Body of pancreas (tissue), 4 donors: ENCODE data around the gene WNT9B. TPM values are rescaled to one million over a fixed set of nuclear protein-coding genes. Genes with fewer than 3 reads are reported as not detected.

Experiments used
- ATAC-seq: fragments of 150-250 bp; one replicate; pipeline ENCODE4 v1.9.1; 2016
- DNase-seq, 4 donors: peaks; one replicate each; pipeline ENCODE4 v3.0.0-alpha.2; 2019
- H3K27ac ChIP-seq, 4 donors: fragments of 200-600 bp; sonication (generic); 1 replicate in 3 of 4; 2 replicates in 1 of 4; pipeline versions ENCODE4 v1.5.1 to v1.6.1; 2016 to 2019; ENCODE audit warnings: mild to moderate bottlenecking in 1 of 4, mixed read lengths in 1 of 4, moderate library complexity in 1 of 4
- H3K27me3 ChIP-seq, 2 donors: fragments of 200-600 bp; sonication (generic); one replicate each; pipeline ENCODE4 v1.6.0; 2016; ENCODE audit warnings: mild to moderate bottlenecking in 1 of 2
- H3K36me3 ChIP-seq, 2 donors: fragments of 200-600 bp; sonication (generic); replicated peaks in 1 of 2; 2 replicates each; pipeline ENCODE4 v1.5.1; 2016; ENCODE audit warnings: low read depth in 2 of 2; ENCODE audit not compliant: insufficient read depth in 1 of 2
- H3K4me1 ChIP-seq: fragments of 200-600 bp; sonication (generic); one replicate; pipeline ENCODE4 v1.6.0; 2016
- H3K4me3 ChIP-seq, 2 donors: fragments of 200-600 bp; sonication (generic); 1 replicate in 1 of 2; 2 replicates in 1 of 2; pipeline ENCODE4 v1.5.1; 2016 to 2019
- H3K9me3 ChIP-seq, 3 donors: fragments of 200-600 bp; sonication (generic); 1 replicate in 2 of 3; 2 replicates in 1 of 3; pipeline ENCODE4 v1.5.1; 2016
- CTCF ChIP-seq, 7 experiments: fragments of 450-650 bp in 4 of 7; fragments of 200-600 bp in 3 of 7; sonication (generic) in 3 of 7; IDR thresholded peaks; one replicate each; pipeline ENCODE4 v1.5.1; 2016 to 2019; ENCODE audit warnings: antibody characterized with exemption in 7 of 7
- POLR2A ChIP-seq, 3 donors: fragments of 450-650 bp; IDR thresholded peaks; one replicate each; pipeline ENCODE4 v1.6.1; 2016; ENCODE audit warnings: antibody characterized with exemption in 3 of 3, mild to moderate bottlenecking in 2 of 3
- WGBS, 2 donors: methylation state at CpG; one replicate each; pipeline ENCODE4 v1.1.5; 2017; 5-methylcytosine and 5-hydroxymethylcytosine counted together
- intact Hi-C: fragments of 100-400 bp; cut with DNase I; formaldehyde crosslinking; loops from one replicate; pipeline ENCODE4 v1.15.1; 2023
- total RNA-seq, 2 donors: library from RNA; depleted of rRNA; stranded (reverse); fragments of >200 nt; gene quantifications; one replicate each; pipeline ENCODE4 v1.1.0, GENCODE V29; 2016

Gene WNT9B
- total RNA-seq, 2 donors from 2014 or later: not detected

- no peak for DNase-seq
Measured at GRCh38 chr17:46862949-46863348, 11.6 kb downstream of the WNT9B start.

DNA sequence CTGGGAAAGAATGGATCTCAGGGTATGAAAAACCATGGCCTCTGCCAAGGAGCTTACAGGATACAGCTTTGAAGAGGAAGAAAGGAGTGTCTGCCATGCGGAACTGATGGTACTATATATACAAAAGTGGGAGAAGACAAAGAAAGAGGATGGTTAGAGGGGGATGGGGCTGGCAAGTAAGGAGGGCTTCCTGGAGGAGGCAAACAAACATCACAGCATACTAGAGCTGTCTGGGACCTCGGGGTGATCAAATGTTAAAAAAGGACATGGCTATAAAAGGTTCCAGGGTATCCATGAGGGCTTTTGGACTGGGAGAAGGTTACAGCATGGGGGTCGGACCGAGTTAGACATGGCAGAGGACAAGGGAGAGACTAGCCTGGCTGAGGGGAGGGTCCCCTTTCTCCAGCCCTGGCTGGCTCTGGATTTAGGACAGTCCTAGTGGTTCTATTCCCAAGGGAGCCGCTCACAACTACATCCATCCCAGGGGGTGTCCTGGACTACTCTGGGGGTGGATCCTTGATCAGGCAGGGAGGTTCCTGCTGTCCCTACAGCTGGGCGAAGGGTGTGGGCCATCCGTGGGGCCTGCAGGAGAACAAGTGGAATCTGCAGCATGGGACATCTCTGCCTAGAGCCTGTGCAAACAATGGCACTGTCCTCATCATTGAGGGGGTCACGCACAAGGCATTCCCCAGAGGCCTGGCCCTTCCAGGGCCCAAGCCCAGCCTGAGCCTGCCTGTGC lies 12.2 kb downstream of the WNT9B start:
- ATAC-seq (no peak), DNase-seq (no peak)
- intact Hi-C loops: no loop called here
- Histone ChIP-seq H3K27me3 (no peaks in the 10 kb centered on the region), H3K9me3 (no peaks in the 10 kb centered on the region), H3K36me3 (no peaks in the 10 kb centered on the region), H3K4me1 (no peaks in the 10 kb centered on the region), H3K4me3 (no peak overlapping the region), H3K27ac (no peak overlapping the region)
- no peak for TF ChIP-seq CTCF (IDR thresholded peaks at IDR 0.05)
- TF ChIP-seq POLR2A (IDR thresholded peaks at IDR 0.05): no peak
- WGBS, 2 donors: 70 to 81% methylated on average over 7 to 8 of the region's 8 CpGs

More at GRCh38 chr17:46862949-46863348, 11.6 kb downstream of the WNT9B start:
- intact Hi-C loops: no loop called here
- TF ChIP-seq POLR2A (IDR thresholded peaks at IDR 0.05): no peak
- no peak for ATAC-seq
- Histone ChIP-seq H3K4me1 (no peaks in the 10 kb centered on the region), H3K36me3 (no peaks in the 10 kb centered on the region), H3K4me3 (no peak overlapping the region), H3K27ac (no peak overlapping the region), H3K27me3 (no peaks in the 10 kb centered on the region), H3K9me3 (no peaks in the 10 kb centered on the region)
- WGBS, 2 donors: 45 to 63% methylated on average over 9 to 13 of the region's 13 CpGs

DNA sequence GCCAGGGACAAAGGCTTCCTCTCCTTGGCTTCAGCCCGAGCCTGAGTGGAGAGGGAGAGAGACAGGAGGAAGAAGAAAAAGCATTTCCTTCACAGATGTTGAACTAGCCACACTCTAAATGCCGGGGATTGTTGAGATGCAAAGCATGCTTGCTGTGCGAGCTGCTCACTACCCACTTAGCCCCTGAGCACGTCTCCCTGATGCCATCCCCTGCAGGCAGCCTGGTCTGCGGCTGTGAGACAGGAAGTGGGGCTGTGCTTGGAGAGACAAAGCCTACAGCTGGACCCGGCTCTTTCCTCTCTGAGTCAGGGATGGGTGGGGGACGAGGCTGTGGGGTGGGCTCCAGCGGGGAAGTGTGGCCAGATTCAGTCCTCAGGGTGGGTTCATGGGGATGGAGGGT lies 13.7 kb downstream of the WNT9B start:
- H3K27ac ChIP-seq: no peak overlapping the region
- no peak overlapping the region for H3K4me3 ChIP-seq
- H3K36me3 ChIP-seq: no peaks in the 10 kb centered on the region
- no peaks in the 10 kb centered on the region for H3K9me3 ChIP-seq
- TF ChIP-seq CTCF (IDR thresholded peaks at IDR 0.05) (no peak), POLR2A (IDR thresholded peaks at IDR 0.05) (no peak)
- WGBS, 2 donors: 39 to 64% methylated on average over 7 to 8 of the region's 8 CpGs
- peaks cover 9% of the 10 kb centered on the region for H3K4me1 ChIP-seq
- ATAC-seq (no peak), DNase-seq (no peak)
- no peaks in the 10 kb centered on the region for H3K27me3 ChIP-seq
- intact Hi-C loops: no loop called here

- no peaks in the 10 kb centered on the region for H3K36me3 ChIP-seq
- no peak overlapping the region for H3K27ac ChIP-seq
- TF ChIP-seq POLR2A (IDR thresholded peaks at IDR 0.05): no peak
- TF ChIP-seq CTCF (IDR thresholded peaks at IDR 0.05): no peak
- peaks cover 22% of the 10 kb centered on the region for H3K4me1 ChIP-seq
- H3K4me3 ChIP-seq: no peak overlapping the region
- WGBS, 2 donors: 60 to 69% methylated on average over 7 to 8 of the region's 8 CpGs
- no peaks in the 10 kb centered on the region for H3K9me3 ChIP-seq
- intact Hi-C loops: no loop called here
- ATAC-seq (no peak), DNase-seq (no peak)
- no peaks in the 10 kb centered on the region for H3K27me3 ChIP-seq
Measured at GRCh38 chr17:46866325-46866724, 14.9 kb downstream of the WNT9B start.

DNA sequence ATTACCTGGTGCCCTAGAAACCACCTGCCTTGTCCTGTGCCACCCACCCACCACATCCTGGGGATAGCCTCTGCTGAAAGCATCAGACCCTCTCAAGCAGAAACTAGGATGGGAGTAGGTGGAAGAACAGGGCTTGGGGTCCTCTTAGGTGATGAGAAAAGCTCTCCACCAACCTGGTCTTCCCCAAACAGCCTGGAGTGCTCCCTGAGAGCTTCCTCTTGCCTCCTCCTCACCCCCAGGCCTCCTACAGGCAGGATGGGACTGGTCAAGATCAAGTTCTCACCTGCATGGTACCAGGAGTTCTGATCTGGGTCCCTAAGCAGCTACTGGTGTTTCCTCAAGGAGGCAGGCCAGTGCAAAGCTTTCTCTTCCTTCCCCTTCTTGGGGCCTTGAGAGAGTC lies 15.4 kb downstream of the WNT9B start:
- Histone ChIP-seq H3K4me3 (no peak overlapping the region), H3K27me3 (no peaks in the 10 kb centered on the region), H3K4me1 (peaks cover 23% of the 10 kb centered on the region), H3K36me3 (no peaks in the 10 kb centered on the region), H3K9me3 (no peaks in the 10 kb centered on the region), H3K27ac (no peak overlapping the region)
- ATAC-seq (no peak), DNase-seq (no peak)
- TF ChIP-seq CTCF (IDR thresholded peaks at IDR 0.05) (no peak), POLR2A (IDR thresholded peaks at IDR 0.05) (no peak)
- intact Hi-C loops: no loop called here
